MG63 (cell line): ENCODE results near the gene TFB1M. TPM values are rescaled to one million over a fixed set of nuclear protein-coding genes. Genes with fewer than 3 reads are reported as not detected.

ENCODE experiments used
- DNase-seq: peaks from one replicate; pipeline ENCODE4 v3.0.0-alpha.2; 2020
- H3K27me3 ChIP-seq: fragments of 250-450 bp; sonication (Bioruptor Pico); 2 replicates; pipeline ENCODE4 v1.5.1; 2020; ENCODE audit warnings: mild to moderate bottlenecking, moderate library complexity
- H3K36me3 ChIP-seq: fragments of 250-450 bp; sonication (Bioruptor Pico); 2 replicates; pipeline ENCODE4 v1.5.1; 2020; ENCODE audit warnings: mild to moderate bottlenecking, moderate library complexity
- H3K4me3 ChIP-seq: fragments of 250-450 bp; sonication (Bioruptor Pico); 2 replicates; pipeline ENCODE4 v1.5.1; 2020; ENCODE audit warnings: mild to moderate bottlenecking, moderate library complexity
- H3K9me3 ChIP-seq: fragments of 250-450 bp; sonication (Bioruptor Pico); 2 replicates; pipeline ENCODE4 v1.5.1; 2020; ENCODE audit warnings: mild to moderate bottlenecking, moderate library complexity
- total RNA-seq: library from RNA; depleted of rRNA; stranded (reverse); fragments of >200 nt; shearing (Covaris generic); gene quantifications from 2 replicates; pipeline ENCODE4 v1.2.3, GENCODE V29; 2014; ENCODE audit warnings: low replicate concordance; rRNA removed

Gene TFB1M
- total RNA-seq, 1 experiment from 2014 or later = 7.1 TPM

- no peak for DNase-seq
- Histone ChIP-seq H3K27me3 (no peaks in the 10 kb centered on the region), H3K4me3 (no peak overlapping the region), H3K9me3 (no peaks in the 10 kb centered on the region), H3K36me3 (no peaks in the 10 kb centered on the region)
Measured at GRCh38 chr6:155216312-155217046, 97.8 kb downstream of the TFB1M start.

GRCh38 chr6:155215906-155216305, 98.4 kb downstream of the TFB1M start:
- Histone ChIP-seq H3K4me3 (no peak overlapping the region), H3K27me3 (no peaks in the 10 kb centered on the region), H3K9me3 (no peaks in the 10 kb centered on the region), H3K36me3 (no peaks in the 10 kb centered on the region)
- DNase-seq = no peak

- DNase-seq = no peak
- Histone ChIP-seq H3K9me3 (no peaks in the 10 kb centered on the region), H3K4me3 (no peak overlapping the region), H3K36me3 (no peaks in the 10 kb centered on the region), H3K27me3 (no peaks in the 10 kb centered on the region)
Measured at GRCh38 chr6:155213611-155214372, 100.5 kb downstream of the TFB1M start.

GRCh38 chr6:155212616-155213380, 101.5 kb downstream of the TFB1M start:
- no peaks in the 10 kb centered on the region for H3K27me3 ChIP-seq
- no peak overlapping the region for H3K4me3 ChIP-seq
- DNase-seq = no peak
- H3K36me3 ChIP-seq = no peaks in the 10 kb centered on the region
- H3K9me3 ChIP-seq = no peaks in the 10 kb centered on the region

GRCh38 chr6:155212106-155212505, 102.2 kb downstream of the TFB1M start:
- no peak overlapping the region for H3K4me3 ChIP-seq
- no peaks in the 10 kb centered on the region for H3K36me3 ChIP-seq
- no peak for DNase-seq
- H3K9me3 ChIP-seq = no peaks in the 10 kb centered on the region
- H3K27me3 ChIP-seq = no peaks in the 10 kb centered on the region

GRCh38 chr6:155207223-155207622, 107.1 kb downstream of the TFB1M start:
- H3K4me3 ChIP-seq = no peak overlapping the region
- H3K36me3 ChIP-seq = no peaks in the 10 kb centered on the region
- no peak for DNase-seq

More at GRCh38 chr6:155207223-155207622, 107.1 kb downstream of the TFB1M start:
- no peaks in the 10 kb centered on the region for H3K9me3 ChIP-seq
- H3K27me3 ChIP-seq = no peaks in the 10 kb centered on the region

Other genes starting within 250 kb of the TFB1M start
- not detected in 2 replicates for gene CLDN20, start 50.5 kb downstream of the TFB1M start, total RNA-seq
- gene NOX3, start 141.4 kb upstream of the TFB1M start, total RNA-seq = not detected in 2 replicates